ENCODE data around the gene APCS. TPM values are rescaled to one million over a fixed set of nuclear protein-coding genes. Genes with fewer than 3 reads are reported as not detected.

The APCS gene, protein sequence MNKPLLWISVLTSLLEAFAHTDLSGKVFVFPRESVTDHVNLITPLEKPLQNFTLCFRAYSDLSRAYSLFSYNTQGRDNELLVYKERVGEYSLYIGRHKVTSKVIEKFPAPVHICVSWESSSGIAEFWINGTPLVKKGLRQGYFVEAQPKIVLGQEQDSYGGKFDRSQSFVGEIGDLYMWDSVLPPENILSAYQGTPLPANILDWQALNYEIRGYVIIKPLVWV
- not detected for total RNA-seq

DNA sequence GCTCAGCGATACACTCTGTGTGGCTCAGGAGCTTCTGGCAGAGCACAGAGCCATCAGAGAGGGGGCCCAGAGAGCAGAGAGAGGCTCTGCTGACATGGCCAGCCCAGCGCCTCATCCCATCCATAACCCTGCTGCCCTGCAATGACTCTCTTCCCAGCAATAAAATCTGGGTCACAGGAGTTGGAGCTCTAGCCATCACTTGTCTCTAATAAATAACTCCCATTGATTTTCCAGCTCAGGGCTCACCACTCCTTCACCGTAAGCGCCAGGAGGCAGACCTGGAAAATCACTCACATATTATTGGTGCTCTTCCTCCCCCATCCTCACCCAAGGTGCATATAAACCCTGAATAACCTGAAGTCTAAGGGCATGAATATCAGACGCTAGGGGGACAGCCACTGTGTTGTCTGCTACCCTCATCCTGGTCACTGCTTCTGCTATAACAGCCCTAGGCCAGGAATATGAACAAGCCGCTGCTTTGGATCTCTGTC lies at the start of gene APCS:
TSS of gene APCS (plus strand) at position 366 of the 491 bp plus-strand sequence. CDS start at position 462, 96 bp downstream.
- no peak for DNase-seq

DNA sequence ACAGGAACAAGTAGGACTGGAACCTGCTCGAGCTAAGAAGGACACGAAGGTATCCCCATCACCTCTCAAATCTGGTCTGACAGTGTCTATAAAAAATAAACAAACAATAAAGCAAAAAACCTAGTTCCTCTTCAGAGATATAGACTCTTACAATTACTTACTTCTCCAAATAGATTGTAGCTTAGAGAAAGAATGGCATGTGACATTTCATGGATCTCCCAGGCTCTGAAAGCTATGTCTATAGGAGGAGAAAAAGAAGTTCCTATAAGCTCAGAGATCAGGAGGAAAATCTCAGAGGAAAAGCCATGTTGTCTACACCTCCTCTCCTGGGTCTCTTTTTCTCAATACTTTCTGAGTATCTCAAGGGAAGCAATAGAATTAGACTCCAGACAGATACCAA lies 39.5 kb upstream of the APCS start:
- DNase-seq, result no peak

DNA sequence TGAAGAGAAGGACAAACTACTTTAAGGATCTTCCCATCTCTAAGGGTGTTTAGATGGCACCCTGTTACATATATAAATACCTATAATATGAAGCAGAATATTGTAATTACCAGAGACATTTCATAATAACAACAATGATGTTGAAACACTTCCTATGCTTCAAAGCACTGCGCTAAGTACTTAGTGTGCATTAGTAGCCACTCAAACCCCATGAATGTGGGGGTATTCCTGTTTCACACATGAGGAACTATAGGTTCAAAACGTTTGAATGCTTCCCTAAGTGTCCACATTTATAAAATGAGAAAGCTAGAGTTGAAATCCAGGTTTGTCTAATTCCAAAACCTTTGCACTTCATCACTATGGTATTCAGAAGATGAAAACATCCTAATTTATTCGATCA lies 33.4 kb upstream of the APCS start:
- no peak for DNase-seq

DNA sequence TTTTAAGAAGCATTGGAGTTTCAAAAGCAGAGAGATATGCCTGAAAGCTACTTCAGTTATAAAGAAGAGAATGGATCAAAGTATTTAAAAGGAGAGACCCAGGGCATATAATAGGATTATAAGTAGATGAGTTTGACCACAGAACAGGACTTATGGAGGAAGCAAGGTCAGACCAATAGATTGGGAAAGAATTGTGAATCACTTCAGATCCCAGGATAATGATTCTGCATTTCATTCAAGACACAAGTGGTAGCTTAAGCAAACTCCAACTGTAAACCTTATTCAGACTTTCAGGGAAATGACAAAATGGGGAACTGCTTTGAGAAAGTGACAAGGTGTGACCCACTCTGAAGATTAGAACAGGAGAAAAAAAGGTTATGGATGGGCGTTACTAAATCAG lies 32.9 kb upstream of the APCS start:
- no peak for DNase-seq

DNA sequence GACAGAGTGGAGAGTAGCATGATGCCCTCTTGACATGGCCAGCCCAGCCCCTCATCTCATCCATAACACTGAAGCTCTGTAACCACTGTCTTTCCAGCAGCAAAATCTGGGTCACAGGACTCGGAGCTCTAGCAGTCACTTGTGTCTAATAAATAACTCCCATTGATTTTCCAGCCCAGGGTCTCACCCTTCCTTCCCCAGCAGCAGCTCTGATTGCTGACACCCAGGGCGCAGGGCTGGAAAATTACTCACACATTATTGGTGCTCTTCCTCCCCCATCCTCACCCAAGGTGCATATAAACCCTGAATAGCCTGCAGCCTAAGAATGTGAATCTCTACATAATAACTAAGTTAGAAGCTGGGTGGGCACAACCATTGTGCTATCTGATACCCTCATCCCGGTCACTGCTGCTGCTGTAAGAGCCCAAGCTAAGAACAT lies 30.7 kb upstream of the APCS start:
- peak; percentile 1 for DNase-seq

DNA sequence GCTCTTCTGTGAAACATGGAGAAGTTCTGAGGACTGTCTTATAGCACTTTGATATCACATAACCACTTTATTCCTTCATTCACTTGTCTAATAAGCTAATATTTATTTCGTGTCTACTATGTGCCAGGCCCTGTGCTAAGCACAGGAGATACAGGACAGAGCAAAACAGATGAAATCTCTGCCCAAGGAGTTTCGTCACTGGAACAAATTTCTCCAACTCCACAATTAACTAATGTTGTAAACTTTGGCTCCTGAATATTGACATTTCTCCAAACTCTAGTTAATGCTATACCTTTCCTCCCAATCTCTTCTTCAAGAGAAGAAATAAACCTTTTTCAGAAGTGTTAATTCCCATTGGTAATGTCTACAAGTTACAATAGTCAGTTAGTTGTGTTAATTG lies 27.0 kb upstream of the APCS start:
- DNase-seq, result no peak

DNA sequence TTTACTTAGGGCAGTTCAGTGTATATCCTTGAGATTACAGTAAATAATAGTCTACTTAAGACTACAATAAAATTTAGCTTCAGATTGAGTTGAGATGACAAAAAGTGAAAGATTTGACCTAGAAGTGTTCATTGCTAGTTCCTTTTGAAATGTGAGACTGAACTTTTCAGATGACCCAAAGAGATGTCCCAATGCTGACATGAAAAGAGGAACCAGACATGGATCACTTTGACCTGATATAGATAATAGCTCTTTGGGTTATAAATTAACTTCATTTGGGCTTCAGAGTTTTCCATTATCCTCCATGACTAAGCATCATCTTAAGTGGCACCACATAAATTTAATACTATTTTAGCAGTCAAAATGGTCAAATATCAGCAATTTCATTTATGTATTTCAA lies 26.1 kb upstream of the APCS start:
- no peak for DNase-seq

- DNase-seq, result no peak
These were observed 24.9 kb upstream of the APCS start for GRCh38 chr1:159562680-159563079.

DNA sequence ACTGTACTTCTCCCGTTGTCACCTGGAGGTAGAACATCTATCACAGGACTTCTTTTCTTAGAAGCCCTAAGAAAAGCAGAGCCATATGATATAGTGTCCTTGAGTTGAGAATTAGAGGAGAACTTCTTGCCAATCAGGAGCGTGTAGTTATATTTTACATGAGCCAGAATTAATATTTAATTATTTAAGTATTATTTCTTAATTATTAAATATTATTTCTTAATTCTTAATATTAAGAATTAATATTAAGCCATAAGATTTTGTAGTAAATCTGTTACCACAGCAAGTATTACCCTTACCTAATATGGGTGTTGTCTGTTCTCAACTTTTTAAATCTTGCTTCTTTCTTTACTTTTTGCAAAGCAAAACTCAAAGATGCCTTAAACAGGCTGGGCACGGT lies 10.2 kb upstream of the APCS start:
- no peak for DNase-seq

DNA sequence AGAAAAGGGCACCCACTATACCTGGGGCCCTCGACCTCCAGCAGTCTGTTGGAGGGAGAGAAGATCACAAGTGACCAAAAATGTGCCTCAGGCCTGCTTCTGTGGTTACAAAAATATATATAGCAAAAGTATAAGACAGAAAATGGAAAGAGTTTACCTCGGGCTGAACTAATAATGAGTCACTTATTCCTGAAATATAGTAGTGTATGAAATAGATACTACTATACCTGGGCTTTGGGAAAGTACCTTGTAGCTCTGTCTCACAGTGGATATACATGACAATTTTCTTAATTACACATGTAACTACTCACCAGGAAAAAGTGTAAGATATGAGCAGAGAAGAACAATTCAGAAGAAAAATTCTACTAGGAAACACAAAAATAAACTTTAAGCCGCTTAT lies 7.3 kb upstream of the APCS start:
- no peak for DNase-seq

DNA sequence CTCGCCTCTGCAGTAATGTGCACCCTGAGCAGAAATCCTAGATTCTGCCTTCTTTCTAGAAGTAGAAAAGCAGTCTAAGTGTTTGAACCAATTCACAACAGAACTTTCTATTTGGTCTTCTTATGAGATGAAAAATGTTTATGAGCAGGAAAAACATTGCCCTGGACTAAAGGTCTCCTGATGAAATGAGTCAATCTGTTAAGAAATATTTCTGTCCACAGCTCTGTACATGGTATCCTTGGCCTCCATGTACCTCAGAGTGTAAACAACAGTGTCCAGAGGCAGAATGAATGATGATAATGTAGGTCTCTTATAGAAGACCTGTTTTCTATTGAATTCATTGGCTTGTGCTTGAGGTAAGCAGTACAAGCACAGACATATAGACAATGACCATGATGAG lies 6.2 kb upstream of the APCS start:
- DNase-seq, result no peak

DNA sequence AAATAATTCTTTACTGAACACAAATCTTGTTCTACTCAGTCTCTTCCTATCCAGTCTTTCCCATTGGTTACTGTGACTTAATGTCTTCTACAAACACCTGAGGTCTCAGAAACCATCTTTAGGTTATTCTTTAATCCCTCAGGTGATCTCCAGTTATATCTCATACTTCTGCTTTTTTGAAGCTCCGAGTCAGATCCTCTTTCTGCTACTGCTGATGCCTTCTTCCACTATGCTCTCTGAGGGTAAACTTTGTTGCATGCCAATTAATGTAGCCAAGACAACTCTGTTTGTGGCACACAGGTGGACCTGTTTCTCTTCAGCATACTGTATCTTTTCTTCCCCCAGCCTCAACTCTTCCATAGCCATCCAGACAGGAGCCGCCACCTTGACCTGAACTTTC lies 3.1 kb upstream of the APCS start:
- no peak for DNase-seq

DNA sequence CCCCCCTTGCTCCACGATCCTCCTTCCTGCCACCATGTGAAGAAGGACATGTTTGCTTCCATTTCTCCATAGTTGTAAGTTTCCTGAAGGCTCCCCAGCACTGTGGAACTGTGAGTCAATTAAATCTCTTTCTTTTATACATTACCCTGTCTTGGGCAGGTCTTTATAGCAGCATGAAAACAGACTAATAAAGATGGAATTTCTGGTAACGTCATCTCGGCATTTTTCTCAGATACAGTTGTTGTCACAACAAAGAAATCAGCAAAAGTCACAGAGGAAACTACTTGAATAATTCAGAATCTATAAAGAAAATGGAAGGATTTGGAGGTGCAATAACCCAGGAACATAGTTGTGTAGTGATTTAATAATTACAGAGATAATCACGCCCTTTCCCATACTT lies 4.4 kb downstream of the APCS start:
- DNase-seq, result no peak

- DNase-seq, result no peak
These were observed 7.2 kb downstream of the APCS start for GRCh38 chr1:159594625-159595405.

DNA sequence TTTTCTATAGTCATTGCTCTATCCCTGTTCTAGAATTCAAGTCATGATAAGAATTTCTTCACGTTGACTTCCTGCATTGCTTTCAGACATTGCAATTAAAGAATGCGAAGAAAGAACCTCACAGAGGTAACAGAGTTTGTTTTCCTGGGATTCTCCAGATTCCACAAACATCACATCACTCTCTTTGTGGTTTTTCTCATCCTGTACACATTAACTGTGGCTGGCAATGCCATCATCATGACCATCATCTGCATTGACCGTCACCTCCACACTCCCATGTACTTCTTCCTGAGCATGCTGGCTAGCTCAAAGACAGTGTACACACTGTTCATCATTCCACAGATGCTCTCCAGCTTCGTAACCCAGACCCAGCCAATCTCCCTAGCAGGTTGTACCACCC lies 10.6 kb downstream of the APCS start:
- no peak for DNase-seq

- no peak for DNase-seq
These were observed 13.3 kb downstream of the APCS start for GRCh38 chr1:159600894-159601293.

DNA sequence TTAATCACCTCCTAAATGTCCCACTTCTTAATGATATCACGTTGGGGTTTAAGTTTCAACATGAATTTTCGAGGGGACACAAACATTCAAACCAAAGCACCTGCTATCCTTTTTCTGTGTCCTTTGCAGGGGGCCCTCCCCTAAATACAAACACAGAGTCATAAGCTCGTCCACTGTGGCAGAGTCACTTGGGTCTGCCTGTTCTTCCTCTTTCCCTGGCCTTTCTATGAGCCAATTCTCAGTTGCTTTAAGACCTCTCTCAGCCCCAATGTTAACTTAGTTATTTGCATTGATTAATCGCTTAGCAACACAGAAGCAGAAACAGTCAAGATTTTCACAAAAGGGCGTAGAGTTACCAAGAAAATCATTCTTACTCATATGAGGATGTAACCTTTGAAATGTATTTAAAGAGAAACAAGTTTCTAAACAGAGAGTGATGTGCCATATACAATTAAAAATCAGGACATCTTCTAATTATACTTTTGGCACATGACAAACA lies 14.9 kb downstream of the APCS start:
- peak; percentile 2 for DNase-seq

GRCh38 chr1:159612211-159612885 lies 24.7 kb downstream of the APCS start:
- no peak for DNase-seq

DNA sequence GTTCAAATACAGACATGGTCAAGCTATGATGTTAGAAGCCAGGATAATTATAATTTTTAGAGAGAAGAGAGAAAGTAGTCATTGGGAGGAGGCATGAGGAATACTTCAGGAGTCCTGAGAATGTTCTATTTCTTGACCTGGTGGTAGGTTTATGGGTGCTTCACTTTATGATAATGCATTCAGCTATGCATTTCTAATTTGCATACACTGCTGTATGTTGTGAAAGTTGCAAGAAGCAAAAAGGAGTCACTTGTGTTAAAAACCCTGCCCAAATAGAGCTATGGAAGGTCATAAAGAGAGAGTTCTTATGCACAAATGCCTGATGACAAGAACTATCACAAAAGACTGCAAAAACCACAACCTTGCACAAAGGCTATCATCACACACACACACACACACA lies 45.3 kb downstream of the APCS start:
- no peak for DNase-seq

All from tongue (tissue), 2 donors.